T-helper 2 cell treated with Interferon-gamma antibody and Interleukin-4, amounts not matched to agents 100 ng/mL and 5 ng/mL, for 36 hours (primary cell): ENCODE data around the gene ARL4D. TPM values are rescaled to one million over a fixed set of nuclear protein-coding genes. Genes with fewer than 3 reads are reported as not detected.

ENCODE experiments used
- total RNA-seq: library from RNA; stranded (reverse); gene quantifications from 2 replicates; pipeline ENCODE4 v1.2.3, GENCODE V29; 2022

The ARL4D gene
- total RNA-seq, 1 donor from 2014 or later = 5.6 TPM

Other genes with a start within 250 kb of the ARL4D start
- 47.0 and 49.3 TPM in 2 replicates for gene NBR1, start 227.8 kb upstream of the ARL4D start, total RNA-seq
- gene TMEM106A, start 187.1 kb upstream of the ARL4D start, total RNA-seq = 17.2 and 18.4 TPM in 2 replicates
- not detected in 2 replicates for gene CCDC200, start 170.4 kb upstream of the ARL4D start, total RNA-seq
- 6,630 and 6,735 TPM in 2 replicates for gene RNU2-1, start 165.0 kb upstream of the ARL4D start, total RNA-seq
- 64.7 and 65.7 TPM in 2 replicates for gene DHX8, start 85.0 kb downstream of the ARL4D start, total RNA-seq
- gene ETV4, start 147.3 kb downstream of the ARL4D start, total RNA-seq = 1.2 and 1.3 TPM in 2 replicates